Measurements from ENCODE around the gene KAT2A.
"Not testable (repeated sequence)": the region's sequence is repeated elsewhere in the genome, so short reads cannot be mapped to it uniquely, and the experiment has no call there.

Gene KAT2A

GRCh38 chr17:42120770-42121769 is at the start of gene KAT2A:
Gene KAT2A, minus strand, starts transcription at chr17:42121367. Its CDS starts 63 bp downstream, at chr17:42121304.
- no peaks in the 10 kb centered on the region for H3K9me3 Mint-ChIP-seq
- peak; percentile 83 for DNase-seq
- peak within 1 kb of the TSS; percentile 81 for H3K27ac Mint-ChIP-seq
- ATAC-seq: peak; percentile 88
- H3K4me3 Mint-ChIP-seq: peak within 1 kb of the TSS; percentile 70
- peaks cover 35% of the 10 kb centered on the region for H3K4me1 Mint-ChIP-seq
- peaks cover 19% of the 10 kb centered on the region for H3K36me3 Mint-ChIP-seq (ENCODE audit: low read depth)
- H3K27me3 Mint-ChIP-seq: no peaks in the 10 kb centered on the region

- no peak overlapping the region for H3K4me3 Mint-ChIP-seq
- no peak for DNase-seq
- no peaks in the 10 kb centered on the region for H3K9me3 Mint-ChIP-seq
- H3K36me3 Mint-ChIP-seq (ENCODE audit: low read depth): no peaks in the 10 kb centered on the region
- no peaks in the 10 kb centered on the region for H3K4me1 Mint-ChIP-seq
- no peak for ATAC-seq
- peaks cover 2% of the 10 kb centered on the region for H3K27me3 Mint-ChIP-seq
- no peak overlapping the region for H3K27ac Mint-ChIP-seq
Observed at GRCh38 chr17:42169351-42169750, 48.2 kb upstream of the KAT2A start.

- H3K4me3 Mint-ChIP-seq: no peak overlapping the region
- no peaks in the 10 kb centered on the region for H3K4me1 Mint-ChIP-seq
- no peaks in the 10 kb centered on the region for H3K9me3 Mint-ChIP-seq
- ATAC-seq (no peak), DNase-seq (no peak)
- H3K27me3 Mint-ChIP-seq: peaks cover 2% of the 10 kb centered on the region
- H3K27ac Mint-ChIP-seq: no peak overlapping the region
- no peaks in the 10 kb centered on the region for H3K36me3 Mint-ChIP-seq (ENCODE audit: low read depth)
Observed at GRCh38 chr17:42167807-42168206, 46.6 kb upstream of the KAT2A start.

GRCh38 chr17:42166196-42166763 is 45.1 kb upstream of the KAT2A start:
- no peaks in the 10 kb centered on the region for H3K4me1 Mint-ChIP-seq
- ATAC-seq: no peak
- no peak overlapping the region for H3K4me3 Mint-ChIP-seq
- H3K27ac Mint-ChIP-seq: no peak overlapping the region
- DNase-seq: no peak
- H3K36me3 Mint-ChIP-seq (ENCODE audit: low read depth): no peaks in the 10 kb centered on the region
- H3K9me3 Mint-ChIP-seq: no peaks in the 10 kb centered on the region
- H3K27me3 Mint-ChIP-seq: peaks cover 2% of the 10 kb centered on the region

- no peak overlapping the region for H3K4me3 Mint-ChIP-seq
- ATAC-seq (no peak), DNase-seq (no peak)
- no peaks in the 10 kb centered on the region for H3K36me3 Mint-ChIP-seq (ENCODE audit: low read depth)
- H3K4me1 Mint-ChIP-seq: no peaks in the 10 kb centered on the region
- H3K9me3 Mint-ChIP-seq: no peaks in the 10 kb centered on the region
- no peak overlapping the region for H3K27ac Mint-ChIP-seq
- no peaks in the 10 kb centered on the region for H3K27me3 Mint-ChIP-seq
Observed at GRCh38 chr17:42165751-42166150, 44.6 kb upstream of the KAT2A start.

GRCh38 chr17:42163696-42164407 is 42.7 kb upstream of the KAT2A start:
- no peaks in the 10 kb centered on the region for H3K27me3 Mint-ChIP-seq
- no peaks in the 10 kb centered on the region for H3K36me3 Mint-ChIP-seq (ENCODE audit: low read depth)
- ATAC-seq: no peak
- no peak for DNase-seq
- H3K4me3 Mint-ChIP-seq: no peak overlapping the region
- no peaks in the 10 kb centered on the region for H3K4me1 Mint-ChIP-seq
- no peaks in the 10 kb centered on the region for H3K9me3 Mint-ChIP-seq
- H3K27ac Mint-ChIP-seq: no peak overlapping the region

GRCh38 chr17:42163113-42163512 is 41.9 kb upstream of the KAT2A start:
- DNase-seq: peak; percentile 70
- no peak for ATAC-seq
- Mint-ChIP-seq H3K4me3 (no peak overlapping the region), H3K36me3 (ENCODE audit: low read depth) (no peaks in the 10 kb centered on the region), H3K27ac (no peak overlapping the region), H3K9me3 (no peaks in the 10 kb centered on the region), H3K4me1 (no peaks in the 10 kb centered on the region), H3K27me3 (no peaks in the 10 kb centered on the region)

GRCh38 chr17:42160531-42160910 is 39.4 kb upstream of the KAT2A start:
- no peak for DNase-seq
- ATAC-seq: no peak
- no peaks in the 10 kb centered on the region for H3K36me3 Mint-ChIP-seq (ENCODE audit: low read depth)
- no peaks in the 10 kb centered on the region for H3K27me3 Mint-ChIP-seq
- no peaks in the 10 kb centered on the region for H3K9me3 Mint-ChIP-seq
- no peak overlapping the region for H3K27ac Mint-ChIP-seq
- H3K4me1 Mint-ChIP-seq: no peaks in the 10 kb centered on the region
- H3K4me3 Mint-ChIP-seq: no peak overlapping the region

GRCh38 chr17:42159796-42160530 is 38.8 kb upstream of the KAT2A start:
- no peaks in the 10 kb centered on the region for H3K27me3 Mint-ChIP-seq
- H3K9me3 Mint-ChIP-seq: no peaks in the 10 kb centered on the region
- no peak overlapping the region for H3K27ac Mint-ChIP-seq
- ATAC-seq (no peak), DNase-seq (no peak)
- no peaks in the 10 kb centered on the region for H3K36me3 Mint-ChIP-seq (ENCODE audit: low read depth)
- no peak overlapping the region for H3K4me3 Mint-ChIP-seq
- no peaks in the 10 kb centered on the region for H3K4me1 Mint-ChIP-seq

- H3K27ac Mint-ChIP-seq: no peak overlapping the region
- no peak for ATAC-seq
- DNase-seq: no peak
- no peaks in the 10 kb centered on the region for H3K27me3 Mint-ChIP-seq
- peak overlapping the region; percentile 95 for H3K4me3 Mint-ChIP-seq
- peaks cover 28% of the 10 kb centered on the region for H3K4me1 Mint-ChIP-seq
- H3K36me3 Mint-ChIP-seq (ENCODE audit: low read depth): no peaks in the 10 kb centered on the region
- H3K9me3 Mint-ChIP-seq: no peaks in the 10 kb centered on the region
Observed at GRCh38 chr17:42155614-42156045, 34.5 kb upstream of the KAT2A start.

- Mint-ChIP-seq H3K27me3 (no peaks in the 10 kb centered on the region), H3K4me3 (peak overlapping the region; percentile 95), H3K4me1 (peaks cover 28% of the 10 kb centered on the region), H3K9me3 (no peaks in the 10 kb centered on the region), H3K36me3 (ENCODE audit: low read depth) (no peaks in the 10 kb centered on the region), H3K27ac (peak overlapping the region; percentile 93)
- DNase-seq (no peak), ATAC-seq (no peak)
Observed at GRCh38 chr17:42153919-42154742, 33.0 kb upstream of the KAT2A start.

- Mint-ChIP-seq H3K36me3 (ENCODE audit: low read depth) (peaks cover 19% of the 10 kb centered on the region), H3K9me3 (no peaks in the 10 kb centered on the region), H3K4me3 (no peak overlapping the region), H3K27me3 (no peaks in the 10 kb centered on the region), H3K4me1 (peaks cover 16% of the 10 kb centered on the region), H3K27ac (no peak overlapping the region)
- no peak for ATAC-seq
- DNase-seq: no peak
Observed at GRCh38 chr17:42146911-42147607, 25.9 kb upstream of the KAT2A start.

GRCh38 chr17:42143138-42143537 is 22.0 kb upstream of the KAT2A start:
- DNase-seq, H3K9me3 Mint-ChIP-seq, H3K27ac Mint-ChIP-seq, ATAC-seq, H3K27me3 Mint-ChIP-seq, H3K4me3 Mint-ChIP-seq: not testable (repeated sequence)
- Mint-ChIP-seq H3K4me1 (peaks cover 13% of the 10 kb centered on the region), H3K36me3 (ENCODE audit: low read depth) (peaks cover 27% of the 10 kb centered on the region)
